ENCODE results near the gene TTC7B.

Gene TTC7B

GRCh38 chr14:90750701-90751100, 65.5 kb downstream of the TTC7B start:
- H2BK15ac ChIP-seq (ENCODE audit: low read length) = no peak overlapping the region
- H3K27me3 ChIP-seq (ENCODE audit: control insufficient read depth in 3 of 3, insufficient read depth in 3 of 3, low read depth in 1 of 3, low read length in 3 of 3) = no peaks in the 10 kb centered on the region
- H2AK5ac ChIP-seq (ENCODE audit: low read depth, low read length) = no peak overlapping the region
- H3K4me1 ChIP-seq (ENCODE audit: control insufficient read depth in 2 of 2, insufficient read depth in 1 of 2, low read depth in 1 of 2, low read length in 2 of 2) = no peaks in the 10 kb centered on the region
- no peak overlapping the region for H2AFZ ChIP-seq (ENCODE audit: low read length)
- no peak overlapping the region for H3K23ac ChIP-seq (ENCODE audit: low read depth, low read length, poor library complexity)
- no peak overlapping the region for H3K4me3 ChIP-seq (ENCODE audit: low read length in 2 of 2)
- no peaks in the 10 kb centered on the region for H3K36me3 ChIP-seq (replicated peaks in 1 of 2; ENCODE audit: control insufficient read depth in 2 of 2, insufficient read depth in 2 of 2, low read length in 2 of 2)
- WGBS, 2 donors (ENCODE audit: extremely low coverage in 2 of 2, insufficient read length in 2 of 2, insufficient replicate concordance in 1 of 2) = no CpG with 5 or more reads among the region's 1 CpG
- no peak overlapping the region for H3K9ac ChIP-seq (ENCODE audit: low read depth, low read length, poor library complexity)
- no peak overlapping the region for H4K8ac ChIP-seq (ENCODE audit: low read depth, low read length)
- no peak overlapping the region for H2BK5ac ChIP-seq (ENCODE audit: low read length)
- DNase-seq (ENCODE audit: low spot score) = no peak
- H3K4ac ChIP-seq (ENCODE audit: low read length) = no peak overlapping the region
- no peak overlapping the region for H3K14ac ChIP-seq (ENCODE audit: low read length)
- no peak overlapping the region for H2BK120ac ChIP-seq (ENCODE audit: low read depth, low read length)
- H3K9me3 ChIP-seq (replicated peaks in 1 of 2; ENCODE audit: control insufficient read depth in 2 of 2, insufficient read depth in 1 of 2, low read depth in 1 of 2, low read length in 2 of 2) = peaks cover 0 to 18% of the 10 kb centered on the region in 2 donors
- H3K27ac ChIP-seq (replicated peaks; ENCODE audit: low read length) = no peak overlapping the region
- no peaks in the 10 kb centered on the region for H3K79me1 ChIP-seq (ENCODE audit: low read depth, low read length)
- H4K91ac ChIP-seq (ENCODE audit: low read depth, low read length, poor library complexity) = no peak overlapping the region
- no peak overlapping the region for H3K18ac ChIP-seq (ENCODE audit: low read length)
- no peak overlapping the region for H2BK12ac ChIP-seq (ENCODE audit: low read length)
- H3K4me2 ChIP-seq (ENCODE audit: insufficient read depth, low read length, poor library complexity, severe bottlenecking) = no peak overlapping the region

- H3K79me1 ChIP-seq (ENCODE audit: low read depth, low read length) = no peaks in the 10 kb centered on the region
Observed at GRCh38 chr14:90750191-90750590, 66.0 kb downstream of the TTC7B start.

GRCh38 chr14:90747909-90748308, 68.3 kb downstream of the TTC7B start:
- DNase-seq (ENCODE audit: low spot score) = no peak
- H3K36me3 ChIP-seq (replicated peaks in 1 of 2; ENCODE audit: control insufficient read depth in 2 of 2, insufficient read depth in 2 of 2, low read length in 2 of 2) = peaks cover 0 to 12% of the 10 kb centered on the region in 2 donors

More at GRCh38 chr14:90750191-90750590, 66.0 kb downstream of the TTC7B start:
- DNase-seq (ENCODE audit: low spot score) = no peak
- no peaks in the 10 kb centered on the region for H3K4me1 ChIP-seq (ENCODE audit: control insufficient read depth in 2 of 2, insufficient read depth in 1 of 2, low read depth in 1 of 2, low read length in 2 of 2)
- H3K27me3 ChIP-seq (ENCODE audit: control insufficient read depth in 3 of 3, insufficient read depth in 3 of 3, low read depth in 1 of 3, low read length in 3 of 3) = no peaks in the 10 kb centered on the region
- H3K36me3 ChIP-seq (replicated peaks in 1 of 2; ENCODE audit: control insufficient read depth in 2 of 2, insufficient read depth in 2 of 2, low read length in 2 of 2) = no peaks in the 10 kb centered on the region
- no peak overlapping the region for H3K4me3 ChIP-seq (ENCODE audit: low read length in 2 of 2)
- H3K4ac ChIP-seq (ENCODE audit: low read length) = no peak overlapping the region
- no peak overlapping the region for H3K18ac ChIP-seq (ENCODE audit: low read length)
- H3K9me3 ChIP-seq (replicated peaks in 1 of 2; ENCODE audit: control insufficient read depth in 2 of 2, insufficient read depth in 1 of 2, low read depth in 1 of 2, low read length in 2 of 2) = peaks cover 0 to 18% of the 10 kb centered on the region in 2 donors
- H2BK120ac ChIP-seq (ENCODE audit: low read depth, low read length) = no peak overlapping the region
- H3K27ac ChIP-seq (replicated peaks; ENCODE audit: low read length) = no peak overlapping the region
- no peak overlapping the region for H3K23ac ChIP-seq (ENCODE audit: low read depth, low read length, poor library complexity)
- H4K91ac ChIP-seq (ENCODE audit: low read depth, low read length, poor library complexity) = no peak overlapping the region
- no peak overlapping the region for H2AK5ac ChIP-seq (ENCODE audit: low read depth, low read length)
- no peak overlapping the region for H2AFZ ChIP-seq (ENCODE audit: low read length)
- no peak overlapping the region for H2BK12ac ChIP-seq (ENCODE audit: low read length)
- H2BK5ac ChIP-seq (ENCODE audit: low read length) = no peak overlapping the region
- no peak overlapping the region for H4K8ac ChIP-seq (ENCODE audit: low read depth, low read length)
- H3K9ac ChIP-seq (ENCODE audit: low read depth, low read length, poor library complexity) = no peak overlapping the region
- no peak overlapping the region for H3K14ac ChIP-seq (ENCODE audit: low read length)
- H2BK15ac ChIP-seq (ENCODE audit: low read length) = no peak overlapping the region
- H3K4me2 ChIP-seq (ENCODE audit: insufficient read depth, low read length, poor library complexity, severe bottlenecking) = no peak overlapping the region

GRCh38 chr14:90743826-90744225, 72.4 kb downstream of the TTC7B start:
- Histone ChIP-seq H2BK120ac (ENCODE audit: low read depth, low read length) (no peak overlapping the region), H3K23ac (ENCODE audit: low read depth, low read length, poor library complexity) (no peak overlapping the region), H2AFZ (ENCODE audit: low read length) (no peak overlapping the region), H3K4me2 (ENCODE audit: insufficient read depth, low read length, poor library complexity, severe bottlenecking) (no peak overlapping the region), H3K4me1 (ENCODE audit: control insufficient read depth in 2 of 2, insufficient read depth in 1 of 2, low read depth in 1 of 2, low read length in 2 of 2) (no peaks in the 10 kb centered on the region), H4K91ac (ENCODE audit: low read depth, low read length, poor library complexity) (no peak overlapping the region), H2BK15ac (ENCODE audit: low read length) (no peak overlapping the region), H2BK12ac (ENCODE audit: low read length) (no peak overlapping the region), H3K4ac (ENCODE audit: low read length) (no peak overlapping the region), H3K9ac (ENCODE audit: low read depth, low read length, poor library complexity) (no peak overlapping the region), H4K8ac (ENCODE audit: low read depth, low read length) (no peak overlapping the region), H2AK5ac (ENCODE audit: low read depth, low read length) (no peak overlapping the region), H3K27me3 (ENCODE audit: control insufficient read depth in 3 of 3, insufficient read depth in 3 of 3, low read depth in 1 of 3, low read length in 3 of 3) (no peaks in the 10 kb centered on the region), H3K4me3 (ENCODE audit: low read length in 2 of 2) (no peak overlapping the region), H3K27ac (replicated peaks; ENCODE audit: low read length) (no peak overlapping the region), H3K36me3 (replicated peaks in 1 of 2; ENCODE audit: control insufficient read depth in 2 of 2, insufficient read depth in 2 of 2, low read length in 2 of 2) (peaks cover 0 to 14% of the 10 kb centered on the region in 2 donors), H2BK5ac (ENCODE audit: low read length) (no peak overlapping the region), H3K18ac (ENCODE audit: low read length) (no peak overlapping the region), H3K9me3 (replicated peaks in 1 of 2; ENCODE audit: control insufficient read depth in 2 of 2, insufficient read depth in 1 of 2, low read depth in 1 of 2, low read length in 2 of 2) (peaks cover 0 to 11% of the 10 kb centered on the region in 2 donors), H3K14ac (ENCODE audit: low read length) (no peak overlapping the region), H3K79me1 (ENCODE audit: low read depth, low read length) (no peaks in the 10 kb centered on the region)
- WGBS, 2 donors (ENCODE audit: extremely low coverage in 2 of 2, insufficient read length in 2 of 2, insufficient replicate concordance in 1 of 2) = no CpG with 5 or more reads among the region's 10 CpGs
- no peak for DNase-seq (ENCODE audit: low spot score)

More at GRCh38 chr14:90747909-90748308, 68.3 kb downstream of the TTC7B start:
- Histone ChIP-seq H3K27ac (replicated peaks; ENCODE audit: low read length) (no peak overlapping the region), H3K4ac (ENCODE audit: low read length) (no peak overlapping the region), H3K27me3 (ENCODE audit: control insufficient read depth in 3 of 3, insufficient read depth in 3 of 3, low read depth in 1 of 3, low read length in 3 of 3) (no peaks in the 10 kb centered on the region), H2BK5ac (ENCODE audit: low read length) (no peak overlapping the region), H3K9ac (ENCODE audit: low read depth, low read length, poor library complexity) (no peak overlapping the region), H3K79me1 (ENCODE audit: low read depth, low read length) (no peaks in the 10 kb centered on the region), H2BK15ac (ENCODE audit: low read length) (no peak overlapping the region), H3K4me2 (ENCODE audit: insufficient read depth, low read length, poor library complexity, severe bottlenecking) (no peak overlapping the region), H4K91ac (ENCODE audit: low read depth, low read length, poor library complexity) (no peak overlapping the region), H3K9me3 (replicated peaks in 1 of 2; ENCODE audit: control insufficient read depth in 2 of 2, insufficient read depth in 1 of 2, low read depth in 1 of 2, low read length in 2 of 2) (peaks cover 0 to 18% of the 10 kb centered on the region in 2 donors), H3K18ac (ENCODE audit: low read length) (no peak overlapping the region), H4K8ac (ENCODE audit: low read depth, low read length) (no peak overlapping the region), H2AK5ac (ENCODE audit: low read depth, low read length) (no peak overlapping the region), H3K23ac (ENCODE audit: low read depth, low read length, poor library complexity) (no peak overlapping the region), H2AFZ (ENCODE audit: low read length) (no peak overlapping the region), H2BK120ac (ENCODE audit: low read depth, low read length) (no peak overlapping the region), H3K14ac (ENCODE audit: low read length) (no peak overlapping the region), H3K4me3 (ENCODE audit: low read length in 2 of 2) (no peak overlapping the region), H3K4me1 (ENCODE audit: control insufficient read depth in 2 of 2, insufficient read depth in 1 of 2, low read depth in 1 of 2, low read length in 2 of 2) (no peaks in the 10 kb centered on the region), H2BK12ac (ENCODE audit: low read length) (no peak overlapping the region)
